DND-41 (cell line): ENCODE results near the gene SRPK2.

Experiments
- CTCF ChIP-seq: IDR thresholded peaks from 2 replicates; pipeline ENCODE4 v1.5.1; 2012; ENCODE audit warnings: borderline replicate concordance, low read length, moderate library complexity, mild to moderate bottlenecking; ENCODE audit not compliant: poor library complexity, severe bottlenecking; ENCODE audit errors: extremely low read depth
- EZH2 ChIP-seq: IDR thresholded peaks from 3 replicates; pipeline ENCODE4 v1.6.1; 2012; ENCODE audit warnings: borderline replicate concordance, low read depth, mild to moderate bottlenecking, moderate library complexity, low read length, inconsistent platforms; ENCODE audit not compliant: severe bottlenecking

- TF ChIP-seq CTCF (no peak), EZH2 (no peak)
Measured at GRCh38 chr7:105297985-105298384, 90.7 kb downstream of the SRPK2 start.
